ENCODE measurements around the gene ODC1.

The ODC1 gene

GRCh38 chr2:10392951-10393639 is 55.0 kb downstream of the ODC1 start:
- in situ Hi-C loops (cut with HindIII; ENCODE audit: low sequenced_read_pairs), result no loop called here
- no peak overlapping the region for H3K4me3 ChIP-seq (ENCODE audit: low read depth, low read length)
- no peak for DNase-seq (ENCODE audit: low read depth)
- TF ChIP-seq CTCF (IDR thresholded peaks at IDR 0.05; ENCODE audit: low read depth, low read length, missing control alignments), result no peak

GRCh38 chr2:10392548-10392947 is 55.6 kb downstream of the ODC1 start:
- H3K4me3 ChIP-seq (ENCODE audit: low read depth, low read length), result no peak overlapping the region
- no peak for DNase-seq (ENCODE audit: low read depth)
- no peak for TF ChIP-seq CTCF (IDR thresholded peaks at IDR 0.05; ENCODE audit: low read depth, low read length, missing control alignments)
- in situ Hi-C loops (cut with HindIII; ENCODE audit: low sequenced_read_pairs), result no loop called here

GRCh38 chr2:10392100-10392499 is 56.0 kb downstream of the ODC1 start:
- in situ Hi-C loops (cut with HindIII; ENCODE audit: low sequenced_read_pairs), result no loop called here
- DNase-seq (ENCODE audit: low read depth), result no peak
- no peak overlapping the region for H3K4me3 ChIP-seq (ENCODE audit: low read depth, low read length)
- no peak for TF ChIP-seq CTCF (IDR thresholded peaks at IDR 0.05; ENCODE audit: low read depth, low read length, missing control alignments)

GRCh38 chr2:10390369-10390801 is 57.7 kb downstream of the ODC1 start:
- in situ Hi-C loops (cut with HindIII; ENCODE audit: low sequenced_read_pairs), result no loop called here
- no peak for DNase-seq (ENCODE audit: low read depth)
- TF ChIP-seq CTCF (IDR thresholded peaks at IDR 0.05; ENCODE audit: low read depth, low read length, missing control alignments), result no peak
- no peak overlapping the region for H3K4me3 ChIP-seq (ENCODE audit: low read depth, low read length)
